ENCODE measurements around the gene KEAP1. TPM values are rescaled to one million over a fixed set of nuclear protein-coding genes. Genes with fewer than 3 reads are reported as not detected.

Gene KEAP1
- total RNA-seq, 2 experiments from 2014 or later = 60.0 to 63.8 TPM

DNA sequence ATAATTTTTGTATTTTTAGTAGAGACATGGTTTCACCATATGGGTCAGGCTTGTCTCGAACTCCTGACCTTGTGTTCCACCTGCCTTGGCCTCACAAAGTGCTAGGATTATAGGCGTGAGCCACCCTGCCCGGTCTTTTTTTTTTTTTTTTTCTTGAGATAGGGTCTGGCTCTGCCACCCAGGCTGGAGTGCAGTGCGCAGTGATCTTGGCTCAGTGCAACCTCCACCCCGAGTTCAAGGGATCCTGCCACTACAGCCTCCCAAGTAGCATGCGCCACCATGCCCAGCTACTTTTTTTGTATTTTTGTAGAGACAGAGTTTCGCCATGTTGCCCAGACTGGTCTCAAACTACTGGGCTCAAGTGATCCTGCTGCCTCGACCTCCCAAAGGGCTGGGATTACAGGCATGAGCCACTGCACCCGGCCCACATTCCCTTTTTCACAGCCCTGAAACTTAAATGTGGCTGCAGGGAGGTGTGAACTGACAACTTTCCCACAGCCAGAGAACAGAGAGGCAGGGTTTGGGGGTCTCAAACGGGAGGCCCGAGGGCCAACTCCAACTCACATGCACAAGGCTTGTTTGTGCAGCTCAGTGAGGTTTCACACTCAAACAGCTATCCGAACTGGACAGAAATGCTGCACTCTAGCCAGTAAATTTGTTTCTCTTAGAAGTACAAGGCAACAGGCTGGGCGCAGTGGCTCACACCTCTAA is 18.5 kb upstream of the KEAP1 start:
- peaks cover 21% of the 10 kb centered on the region for H3K4me1 Mint-ChIP-seq (ENCODE audit: low read depth)
- H3K27me3 Mint-ChIP-seq (ENCODE audit: low read depth) = peaks cover 26% of the 10 kb centered on the region
- no peaks in the 10 kb centered on the region for H3K9me3 Mint-ChIP-seq
- no peak overlapping the region for H3K4me3 Mint-ChIP-seq
- CTCF ChIA-PET = interaction anchor here (1.6 kb wide), 1 partner anchor 52 kb away, joined by 3 read pairs; no protein-coding TSS in a partner anchor
- DNase-seq = no peak
- H3K36me3 Mint-ChIP-seq (ENCODE audit: low read depth) = no peaks in the 10 kb centered on the region
- no peak overlapping the region for H3K27ac Mint-ChIP-seq
- intact Hi-C loops (cut with micrococcal nuclease) = no loop called here

DNA sequence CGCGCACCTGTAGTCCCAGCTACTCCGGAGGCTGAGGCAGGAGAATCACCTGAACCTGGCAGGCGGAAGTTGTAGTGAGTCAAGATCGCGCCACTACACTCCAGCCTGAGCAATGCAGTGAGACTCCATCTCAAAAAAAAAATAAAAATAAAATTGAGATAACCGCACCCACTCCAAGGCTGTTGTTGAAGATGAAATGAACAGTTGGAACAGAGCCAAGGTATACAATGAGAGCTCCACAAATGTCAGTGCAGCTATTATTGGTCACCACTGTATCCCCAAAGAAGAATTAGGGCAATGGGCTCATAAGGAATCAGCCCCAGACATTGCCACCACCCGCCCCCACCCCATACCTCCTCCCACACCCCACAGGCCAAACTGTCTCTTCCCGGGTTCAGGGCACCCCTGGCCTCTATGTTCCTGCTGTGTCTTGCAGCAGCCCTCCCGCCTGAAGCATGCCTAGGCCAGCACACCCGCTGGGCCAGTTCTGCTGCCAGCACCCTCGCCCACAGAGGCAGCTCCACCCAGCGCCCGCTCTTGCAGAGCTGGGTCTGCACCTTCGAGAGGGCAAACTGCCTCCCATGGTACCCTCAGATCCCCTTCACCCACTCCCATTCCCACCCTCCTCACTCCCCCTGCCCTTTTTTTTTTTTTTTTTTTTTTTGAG is 17.6 kb upstream of the KEAP1 start:
- Mint-ChIP-seq H3K4me3 (no peak overlapping the region), H3K9me3 (no peaks in the 10 kb centered on the region), H3K4me1 (ENCODE audit: low read depth) (peaks cover 22% of the 10 kb centered on the region), H3K27ac (no peak overlapping the region), H3K36me3 (ENCODE audit: low read depth) (no peaks in the 10 kb centered on the region), H3K27me3 (ENCODE audit: low read depth) (peaks cover 33% of the 10 kb centered on the region)
- CTCF ChIA-PET = interaction anchor here (0.8 to 1.6 kb wide), 2 partner anchors 32 to 53 kb away, joined by 3 to 5 read pairs; no protein-coding TSS in a partner anchor
- DNase-seq = no peak
- intact Hi-C loops (cut with micrococcal nuclease) = no loop called here

DNA sequence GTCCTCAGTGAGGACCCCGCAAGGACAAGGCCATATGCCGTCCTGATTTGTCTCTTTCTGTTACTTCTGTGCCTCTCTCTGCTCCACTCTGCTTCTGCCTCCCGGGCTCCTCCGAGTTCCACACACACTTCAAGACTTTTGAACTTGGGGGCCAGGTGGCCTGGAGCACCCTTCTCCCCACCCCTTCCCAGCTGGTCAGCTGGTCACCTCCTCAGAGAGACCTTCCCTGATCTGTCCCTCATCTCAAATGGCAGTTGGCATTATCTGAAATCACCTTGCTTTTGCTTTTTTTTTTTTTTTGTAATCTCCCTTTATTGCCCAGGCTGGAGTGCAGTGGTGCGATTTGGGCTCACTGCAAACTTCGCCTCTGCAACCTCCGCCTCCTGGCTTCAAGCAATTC is 16.3 kb upstream of the KEAP1 start:
- intact Hi-C loops (cut with micrococcal nuclease) = no loop called here
- Mint-ChIP-seq H3K4me3 (no peak overlapping the region), H3K9me3 (no peaks in the 10 kb centered on the region), H3K36me3 (ENCODE audit: low read depth) (no peaks in the 10 kb centered on the region), H3K27ac (no peak overlapping the region), H3K4me1 (ENCODE audit: low read depth) (peaks cover 22% of the 10 kb centered on the region), H3K27me3 (ENCODE audit: low read depth) (peaks cover 46% of the 10 kb centered on the region)
- CTCF ChIA-PET = interaction anchor here (3.6 kb wide), 1 partner anchor 11 kb away, joined by 16 read pairs; no protein-coding TSS in a partner anchor
- DNase-seq = no peak

DNA sequence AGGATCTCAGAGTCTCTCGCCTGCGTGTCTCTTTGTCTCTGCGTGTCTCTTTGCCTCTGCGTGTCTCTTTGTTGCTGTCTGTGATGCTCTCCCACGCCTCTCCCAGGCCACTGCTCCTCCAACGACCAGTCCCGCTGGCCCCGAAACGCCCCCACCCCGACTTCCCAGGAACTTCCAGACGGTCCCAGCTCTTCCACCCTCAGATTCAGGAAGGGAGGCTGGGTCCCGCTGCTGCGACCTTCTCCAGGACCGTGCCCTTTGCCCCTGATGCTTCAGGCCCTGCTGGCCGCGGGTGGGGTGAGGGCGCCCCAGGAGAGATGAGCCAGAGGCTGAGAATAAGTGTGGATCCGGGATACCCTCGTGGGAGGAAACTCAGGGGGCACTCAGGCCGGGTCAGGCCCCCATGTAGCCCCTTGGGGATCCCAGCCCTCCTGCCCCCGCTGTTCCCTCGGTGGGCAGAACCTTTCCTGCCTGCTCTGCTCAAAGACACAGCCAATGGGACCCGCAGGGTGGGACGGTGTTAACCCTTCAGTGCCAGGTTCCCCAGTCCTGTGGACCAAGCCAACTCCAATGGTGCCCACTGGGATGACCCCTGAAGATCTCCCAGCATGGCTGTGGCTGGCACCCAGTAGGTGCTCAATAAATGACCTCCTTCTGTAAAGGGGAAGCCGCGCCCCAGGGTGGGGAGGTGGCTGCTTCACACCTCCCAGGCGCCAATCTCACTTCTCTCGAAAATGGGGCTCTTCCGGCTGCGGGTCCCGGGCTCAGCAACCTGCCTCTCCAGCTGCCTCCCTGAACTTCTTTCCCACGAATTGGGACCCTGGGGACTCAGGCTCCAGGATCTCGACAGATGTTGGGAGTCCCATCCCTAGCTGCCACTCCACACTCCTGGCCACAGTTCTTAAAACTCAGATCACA is 15.5 kb upstream of the KEAP1 start:
- intact Hi-C loops (cut with micrococcal nuclease) = no loop called here
- Mint-ChIP-seq H3K4me1 (ENCODE audit: low read depth) (peaks cover 24% of the 10 kb centered on the region), H3K9me3 (no peaks in the 10 kb centered on the region), H3K36me3 (ENCODE audit: low read depth) (no peaks in the 10 kb centered on the region), H3K4me3 (peak overlapping the region; percentile 42), H3K27me3 (ENCODE audit: low read depth) (peaks cover 52% of the 10 kb centered on the region), H3K27ac (no peak overlapping the region)
- DNase-seq = no peak
- CTCF ChIA-PET = interaction anchor here (3.6 kb wide), 1 partner anchor 11 kb away, joined by 16 read pairs; no protein-coding TSS in a partner anchor

DNA sequence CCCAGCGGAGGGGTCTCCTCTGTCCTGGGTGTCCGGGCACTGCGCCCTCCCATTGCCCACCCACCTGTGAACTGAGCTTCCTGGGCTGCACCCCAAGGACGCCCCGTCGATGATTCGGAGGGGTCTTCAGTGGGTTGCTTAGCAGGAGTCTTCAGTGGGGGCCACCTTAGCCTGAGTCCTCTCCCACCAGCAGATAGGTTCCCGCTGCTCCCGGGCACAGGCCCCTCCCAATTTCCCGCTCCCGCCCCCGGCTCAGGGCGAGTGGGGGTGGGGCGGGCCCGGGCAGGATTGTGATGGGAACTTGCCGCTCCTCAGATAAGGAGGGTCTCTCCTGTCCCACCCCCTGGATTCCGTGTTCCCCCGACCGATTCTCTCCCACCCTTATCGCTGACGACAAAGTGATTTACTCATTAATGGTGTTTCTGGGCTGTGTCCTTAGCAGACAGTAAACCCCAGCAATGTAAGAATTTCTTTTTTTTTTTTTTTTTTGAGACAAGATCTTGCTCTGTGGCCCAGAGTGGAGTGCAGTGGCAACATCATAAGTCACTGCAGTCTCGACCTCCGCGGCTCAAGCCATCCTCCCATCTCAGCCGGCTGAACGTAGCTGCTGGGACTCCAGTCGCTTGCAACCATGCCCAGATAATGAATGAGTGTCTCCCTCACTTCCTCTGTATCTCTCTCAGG is 14.7 kb upstream of the KEAP1 start:
- no peaks in the 10 kb centered on the region for H3K36me3 Mint-ChIP-seq (ENCODE audit: low read depth)
- no peak for DNase-seq
- peaks cover 60% of the 10 kb centered on the region for H3K27me3 Mint-ChIP-seq (ENCODE audit: low read depth)
- H3K4me1 Mint-ChIP-seq (ENCODE audit: low read depth) = peaks cover 24% of the 10 kb centered on the region
- no peak overlapping the region for H3K27ac Mint-ChIP-seq
- no peaks in the 10 kb centered on the region for H3K9me3 Mint-ChIP-seq
- intact Hi-C loops (cut with micrococcal nuclease) = no loop called here
- peak overlapping the region; percentile 42 for H3K4me3 Mint-ChIP-seq
- CTCF ChIA-PET = interaction anchor here (3.6 kb wide), 1 partner anchor 10 kb away, joined by 16 read pairs; no protein-coding TSS in a partner anchor

DNA sequence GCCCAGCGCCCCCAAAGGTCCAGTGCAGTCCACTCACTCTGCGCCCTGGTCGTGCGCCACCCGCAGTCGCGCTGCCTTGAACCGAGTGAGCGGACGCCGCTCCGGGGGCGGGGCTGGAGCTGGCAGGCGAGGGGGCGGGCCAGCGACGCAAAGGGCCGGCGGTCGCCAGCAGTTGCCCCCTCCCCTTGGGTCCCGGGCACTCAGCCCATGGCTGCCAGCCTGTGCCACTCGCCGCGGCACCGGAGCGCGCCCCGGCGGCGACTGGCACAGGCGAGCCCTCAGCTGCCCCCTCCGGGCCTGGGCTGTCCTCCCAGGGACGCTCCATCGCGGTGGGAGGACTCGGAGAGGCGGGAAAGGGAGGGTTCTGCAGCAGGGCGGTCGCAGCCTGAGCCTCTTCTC is 14.2 kb upstream of the KEAP1 start, which contains the start of gene S1PR5:
Gene S1PR5, minus strand, starts transcription at position 87 of the 399 bp plus-strand sequence. CDS start 2,436 bp downstream, outside the sequence.
- intact Hi-C loops (cut with micrococcal nuclease) = no loop called here
- peak within 1 kb of the TSS; percentile 59 for H3K4me3 Mint-ChIP-seq
- peaks cover 60% of the 10 kb centered on the region for H3K27me3 Mint-ChIP-seq (ENCODE audit: low read depth)
- no peaks in the 10 kb centered on the region for H3K9me3 Mint-ChIP-seq
- no peaks in the 10 kb centered on the region for H3K36me3 Mint-ChIP-seq (ENCODE audit: low read depth)
- CTCF ChIA-PET = interaction anchor here (3.6 kb wide), 1 partner anchor 9 kb away, joined by 16 read pairs; no protein-coding TSS in a partner anchor
- H3K27ac Mint-ChIP-seq = no peak within 1 kb of the TSS
- DNase-seq = no peak
- peaks cover 24% of the 10 kb centered on the region for H3K4me1 Mint-ChIP-seq (ENCODE audit: low read depth)

DNA sequence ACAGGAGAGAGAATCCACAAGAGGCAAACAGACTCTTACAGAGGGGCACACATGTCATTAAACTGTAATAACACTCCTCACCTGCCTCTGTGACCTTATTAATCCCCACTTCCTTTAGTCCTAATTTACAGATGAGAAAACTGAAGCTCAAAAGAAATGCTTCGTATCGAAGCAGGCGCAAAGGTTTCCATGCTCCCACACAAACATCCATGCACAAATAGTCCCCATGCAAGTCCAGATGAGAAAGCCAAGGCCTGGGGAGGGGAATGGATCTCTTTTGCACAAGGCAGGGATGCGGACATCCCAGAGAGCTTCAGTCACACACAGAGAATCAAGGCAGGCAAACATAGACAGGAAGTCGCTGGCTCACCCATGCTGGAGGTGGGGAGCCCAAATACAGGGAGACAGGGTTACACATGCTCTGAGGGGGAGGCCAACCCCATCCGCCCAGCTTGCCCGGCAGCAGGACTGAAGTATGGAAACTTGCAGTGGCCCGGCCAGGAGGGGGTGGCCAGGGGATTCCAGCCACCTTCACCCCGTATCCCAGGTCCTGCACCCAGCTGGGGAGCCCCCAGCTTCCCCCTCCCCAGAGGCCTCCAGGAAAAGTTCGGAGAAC is 13.6 kb upstream of the KEAP1 start:
- Mint-ChIP-seq H3K4me3 (peak overlapping the region; percentile 59), H3K27me3 (ENCODE audit: low read depth) (peaks cover 60% of the 10 kb centered on the region), H3K9me3 (no peaks in the 10 kb centered on the region), H3K4me1 (ENCODE audit: low read depth) (peaks cover 24% of the 10 kb centered on the region), H3K36me3 (ENCODE audit: low read depth) (no peaks in the 10 kb centered on the region), H3K27ac (no peak overlapping the region)
- CTCF ChIA-PET = interaction anchor here (0.6 to 3.6 kb wide), 2 partner anchors 9 to 76 kb away, joined by 3 to 16 read pairs; no protein-coding TSS in a partner anchor
- no peak for DNase-seq
- intact Hi-C loops (cut with micrococcal nuclease) = no loop called here

DNA sequence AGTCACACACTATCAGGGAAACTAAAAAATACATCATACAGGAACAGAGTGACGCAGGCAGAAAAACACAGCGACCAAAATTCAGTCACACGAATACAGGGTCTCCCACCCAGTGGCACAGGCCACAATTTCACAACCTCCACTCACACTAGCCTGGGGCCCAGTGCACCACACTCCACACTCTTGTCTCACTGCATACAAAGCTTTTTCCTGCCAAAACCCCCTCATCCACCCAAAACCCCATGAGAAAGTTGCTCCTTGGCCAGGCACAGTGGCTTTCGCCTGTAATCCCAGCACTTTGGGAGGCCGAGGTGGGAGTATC is 12.9 kb upstream of the KEAP1 start:
- Mint-ChIP-seq H3K4me1 (ENCODE audit: low read depth) (peaks cover 24% of the 10 kb centered on the region), H3K27ac (no peak overlapping the region), H3K36me3 (ENCODE audit: low read depth) (no peaks in the 10 kb centered on the region), H3K4me3 (no peak overlapping the region), H3K27me3 (ENCODE audit: low read depth) (peaks cover 62% of the 10 kb centered on the region), H3K9me3 (no peaks in the 10 kb centered on the region)
- intact Hi-C loops (cut with micrococcal nuclease) = no loop called here
- no peak for DNase-seq
- CTCF ChIA-PET = interaction anchor here (0.5 kb wide), 1 partner anchor 11 kb away, joined by 3 read pairs; no protein-coding TSS in a partner anchor

DNA sequence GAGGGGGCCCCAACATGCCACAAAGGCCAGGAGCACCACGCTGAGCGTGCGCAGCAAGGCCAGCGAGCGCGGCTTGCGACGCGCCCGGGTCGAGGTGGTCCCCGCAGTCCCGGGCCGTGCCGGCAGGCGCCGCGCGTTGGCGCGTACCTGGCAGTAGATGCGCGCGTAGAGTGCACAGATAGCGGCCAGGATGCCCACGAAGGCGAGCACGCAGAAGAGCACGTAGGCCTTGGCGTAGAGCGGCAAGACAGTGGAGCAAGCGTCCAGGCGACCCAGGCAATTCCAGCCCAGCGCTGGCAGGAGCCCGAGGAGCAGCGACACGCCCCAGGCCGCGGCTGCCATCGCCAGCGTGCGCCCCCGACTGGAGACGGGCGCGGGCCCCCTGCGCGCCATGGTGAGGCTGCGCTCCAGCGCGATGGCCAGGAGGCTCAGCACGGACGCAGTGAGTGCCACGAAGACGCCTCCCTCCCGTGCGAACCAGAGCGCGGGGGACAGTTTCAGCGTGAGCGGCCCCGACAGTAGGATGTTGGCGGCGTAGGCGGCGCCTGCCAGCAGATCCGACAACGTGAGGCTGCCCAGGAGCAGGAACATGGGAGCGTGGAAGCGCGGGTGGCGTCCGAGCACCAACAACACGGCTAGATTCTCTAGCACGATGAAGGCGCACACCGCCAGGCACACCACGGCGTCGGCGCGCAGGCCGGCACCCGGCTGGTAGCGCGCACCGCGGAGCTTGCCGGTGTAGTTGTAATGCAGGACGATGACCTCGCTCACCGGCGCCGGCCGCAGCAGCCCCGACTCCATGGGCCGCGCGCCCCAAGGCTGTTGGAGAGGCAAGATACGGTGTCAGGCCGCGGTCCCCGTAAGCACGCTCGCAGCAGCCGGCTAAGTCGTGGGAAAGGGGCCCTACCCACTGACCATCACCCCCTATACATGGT is 11.3 kb upstream of the KEAP1 start:
- no peak overlapping the region for H3K4me3 Mint-ChIP-seq
- intact Hi-C loops (cut with micrococcal nuclease) = no loop called here
- H3K27ac Mint-ChIP-seq = no peak overlapping the region
- DNase-seq = peak; percentile 27
- H3K9me3 Mint-ChIP-seq = no peaks in the 10 kb centered on the region
- H3K4me1 Mint-ChIP-seq (ENCODE audit: low read depth) = peaks cover 25% of the 10 kb centered on the region
- H3K27me3 Mint-ChIP-seq (ENCODE audit: low read depth) = peaks cover 55% of the 10 kb centered on the region
- CTCF ChIA-PET = no interaction called here
- no peaks in the 10 kb centered on the region for H3K36me3 Mint-ChIP-seq (ENCODE audit: low read depth)

DNA sequence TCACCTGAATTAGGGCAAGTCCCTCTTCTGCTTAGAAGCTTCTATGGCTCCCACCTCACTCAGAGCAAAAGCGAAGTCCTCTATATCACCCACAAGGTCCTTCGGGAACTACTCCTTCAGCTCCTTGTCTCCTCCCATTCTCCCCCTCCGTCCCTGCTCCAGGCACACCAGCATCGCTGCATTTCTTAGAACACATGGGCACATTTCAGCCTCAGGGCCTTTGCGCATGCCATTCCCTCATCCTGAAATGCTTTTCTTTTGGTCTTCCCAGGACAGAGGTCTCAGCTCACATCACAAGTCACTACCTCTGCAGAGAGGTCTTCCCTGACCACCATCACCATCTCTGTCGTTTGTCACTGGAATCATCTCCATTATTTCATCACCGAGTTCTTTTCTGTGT is 10.1 kb upstream of the KEAP1 start:
- Mint-ChIP-seq H3K36me3 (ENCODE audit: low read depth) (no peaks in the 10 kb centered on the region), H3K4me3 (no peak overlapping the region), H3K27ac (no peak overlapping the region), H3K27me3 (ENCODE audit: low read depth) (peaks cover 43% of the 10 kb centered on the region), H3K4me1 (ENCODE audit: low read depth) (peaks cover 20% of the 10 kb centered on the region), H3K9me3 (no peaks in the 10 kb centered on the region)
- CTCF ChIA-PET = interaction anchor here (0.5 to 1.1 kb wide), 3 partner anchors 23 to 38 kb away, joined by 3 to 4 read pairs (median 4); no protein-coding TSS in a partner anchor
- intact Hi-C loops (cut with micrococcal nuclease) = no loop called here
- no peak for DNase-seq
